ENCODE measurements around the gene NAT16. TPM values are rescaled to one million over a fixed set of nuclear protein-coding genes. Genes with fewer than 3 reads are reported as not detected.
"Not testable (repeated sequence)": the region's sequence is repeated elsewhere in the genome, so short reads cannot be mapped to it uniquely, and the experiment has no call there.

NAT16 gene
- total RNA-seq, 2 experiments from 2014 or later = not detected

GRCh38 chr7:101122933-101123702 is 57.0 kb downstream of the NAT16 start:
- ChIA-PET CTCF (interaction anchor here (0.6 to 1.7 kb wide), 5 partner anchors 21 to 225 kb away, joined by 3 to 7 read pairs (median 3); no protein-coding TSS in a partner anchor), POLR2A (no interaction called here)

GRCh38 chr7:101121991-101122932 is 57.8 kb downstream of the NAT16 start:
- POLR2A ChIA-PET = no interaction called here
- CTCF ChIA-PET = interaction anchor here (1.1 to 1.7 kb wide), 4 partner anchors 22 to 224 kb away, joined by 3 to 7 read pairs (median 3); no protein-coding TSS in a partner anchor

DNA sequence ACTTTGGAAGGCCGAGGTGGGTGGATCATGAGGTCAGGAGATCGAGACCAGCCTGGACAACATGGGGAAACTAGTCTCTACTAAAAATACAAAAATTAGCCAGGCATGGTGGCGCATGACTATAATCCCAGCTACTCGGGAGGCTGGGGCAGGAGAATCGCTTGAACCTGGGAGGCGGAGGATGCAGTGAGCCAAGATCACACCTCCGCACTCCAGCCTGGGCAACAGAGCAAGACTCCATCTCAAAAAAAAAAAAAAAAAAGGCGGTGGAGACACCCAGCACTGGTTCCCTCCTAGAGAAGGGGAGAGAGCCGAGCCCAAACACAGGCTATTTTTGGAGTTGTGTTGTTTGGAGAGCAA is 58.5 kb downstream of the NAT16 start:
- CTCF ChIA-PET, POLR2A ChIA-PET: not testable (repeated sequence)

Other genes with a start within 250 kb of the NAT16 start
- gene MUC3A, start 230.8 kb downstream of the NAT16 start, total RNA-seq = under 1 TPM in 1 of 2 experiments, not detected in 1; 0.23 TPM
- under 1 TPM in 1 of 2 experiments, not detected in 1; 0.44 TPM for gene MUC12, start 210.7 kb downstream of the NAT16 start, total RNA-seq
- not detected for gene MUC17, start 160.2 kb downstream of the NAT16 start, total RNA-seq
- gene TRIM56, start 94.8 kb downstream of the NAT16 start, total RNA-seq = 10 to 100 TPM; 28.5 to 28.8 TPM
- gene SERPINE1, start 53.2 kb downstream of the NAT16 start, total RNA-seq = under 1 TPM; 0.17 to 0.19 TPM
- gene AP1S1, start 25.8 kb downstream of the NAT16 start, total RNA-seq = 10 to 100 TPM; 42.7 to 45.0 TPM
- gene VGF, start 14.7 kb downstream of the NAT16 start, total RNA-seq = under 1 TPM; 0.08 to 0.17 TPM
- not detected for gene MOGAT3, start 20.7 kb upstream of the NAT16 start, total RNA-seq
- 10 to 100 TPM; 45.7 to 47.1 TPM for gene PLOD3, start 37.3 kb upstream of the NAT16 start, total RNA-seq
- gene ZNHIT1, start 37.9 kb upstream of the NAT16 start, total RNA-seq = 10 to 100 TPM; 46.7 to 52.7 TPM
- 10 to 100 TPM; 17.6 to 18.8 TPM for gene CLDN15, start 57.5 kb upstream of the NAT16 start, total RNA-seq
- 100 to 1,000 TPM; 128 to 129 TPM for gene FIS1, start 64.8 kb upstream of the NAT16 start, total RNA-seq
- gene IFT22, start 141.5 kb upstream of the NAT16 start, total RNA-seq = 10 to 100 TPM; 10.5 to 11.6 TPM
- not detected for gene COL26A1, start 182.6 kb upstream of the NAT16 start, total RNA-seq

Measured in activated CD8-positive, alpha-beta memory T cell treated with anti-CD3 and anti-CD28 coated beads for 36 hours (primary cell).